ENCODE data around the gene EPB41L4B.

Gene EPB41L4B

GRCh38 chr9:109247228-109247627 is 73.6 kb downstream of the EPB41L4B start:
- POLR2A ChIA-PET = interaction anchor here (0.5 kb wide), 1 partner anchor 1009 kb away, joined by 3 read pairs; the partner anchor contains the start of gene TXN
- no peak overlapping the region for H3K4me3 ChIP-seq (ENCODE audit: low read depth, low read length)
- no peaks in the 10 kb centered on the region for H3K9me3 ChIP-seq (ENCODE audit: control insufficient read depth, insufficient read depth, low read depth, low read length)
- no peak for TF ChIP-seq KLF7 (tag by site-specific recombination; IDR thresholded peaks at IDR 0.05; ENCODE audit: borderline replicate concordance)
- no peak for TF ChIP-seq PATZ1 (tag by site-specific recombination; IDR thresholded peaks at IDR 0.05)
- no peak for TF ChIP-seq ZNF155 (tag by site-specific recombination; IDR thresholded peaks at IDR 0.05)
- TF ChIP-seq ZNF341 (tag by site-specific recombination; IDR thresholded peaks at IDR 0.05; ENCODE audit: low read depth) = no peak
- no peak for TF ChIP-seq ZNF16 (tag by site-specific recombination; IDR thresholded peaks at IDR 0.05; ENCODE audit: low read depth)
- no peak for TF ChIP-seq ZBTB10 (tag by site-specific recombination; IDR thresholded peaks at IDR 0.05)
- no peak for TF ChIP-seq ZNF610 (tag by site-specific recombination; IDR thresholded peaks at IDR 0.05; ENCODE audit: borderline replicate concordance)
- CTCF ChIA-PET = interaction anchor here (0.6 to 1.2 kb wide), 5 partner anchors 69 to 358 kb away, joined by 3 to 6 read pairs (median 4); no protein-coding TSS in a partner anchor
- no peak overlapping the region for H3K27ac ChIP-seq (ENCODE audit: extremely low read depth, low read depth, low read length)
- H3K36me3 ChIP-seq (ENCODE audit: control insufficient read depth in 2 of 2, insufficient read depth in 1 of 2, low read length in 2 of 2) = no peaks in the 10 kb centered on the region
- peaks cover 10% of the 10 kb centered on the region; the same call in 1 of the 2 replicates for H3K4me1 ChIP-seq (ENCODE audit: control insufficient read depth, insufficient read depth, low read length)

GRCh38 chr9:109246533-109246932 is 74.3 kb downstream of the EPB41L4B start:
- H3K4me1 ChIP-seq (ENCODE audit: control insufficient read depth, insufficient read depth, low read length) = peaks cover 8% of the 10 kb centered on the region; the same call in 1 of the 2 replicates
- H3K27ac ChIP-seq (ENCODE audit: extremely low read depth, low read depth, low read length) = no peak overlapping the region
- H3K9me3 ChIP-seq (ENCODE audit: control insufficient read depth, insufficient read depth, low read depth, low read length) = no peaks in the 10 kb centered on the region
- peaks cover 0 to 3% of the 10 kb centered on the region in 2 experiments; a peak in 1 of 3 replicates for H3K36me3 ChIP-seq (ENCODE audit: control insufficient read depth in 2 of 2, insufficient read depth in 1 of 2, low read length in 2 of 2)
- TF ChIP-seq ZNF114 (tag by site-specific recombination; IDR thresholded peaks at IDR 0.05) = no peak
- TF ChIP-seq MZF1 (tag by site-specific recombination; IDR thresholded peaks at IDR 0.05; ENCODE audit: borderline replicate concordance) = no peak
- TF ChIP-seq ZNF140 (tag by site-specific recombination; IDR thresholded peaks at IDR 0.05) = no peak
- TF ChIP-seq ZNF311 (tag by site-specific recombination; IDR thresholded peaks at IDR 0.05; ENCODE audit: borderline replicate concordance) = no peak
- TF ChIP-seq ZNF280C (tag by site-specific recombination; IDR thresholded peaks at IDR 0.05) = no peak
- no peak for TF ChIP-seq TCF7L2 (IDR thresholded peaks at IDR 0.05; ENCODE audit: borderline replicate concordance, low read depth, low read length)
- TF ChIP-seq ZNF624 (tag by site-specific recombination; IDR thresholded peaks at IDR 0.05) = no peak
- POLR2A ChIA-PET = no interaction called here
- H3K4me3 ChIP-seq (ENCODE audit: low read depth, low read length) = no peak overlapping the region
- CTCF ChIA-PET = interaction anchor here (0.6 to 1.0 kb wide), 3 partner anchors 72 to 81 kb away, joined by 3 to 6 read pairs (median 3); no protein-coding TSS in a partner anchor

All from HEK293 (cell line).